ENCODE data around the gene HSPB8.

The HSPB8 gene

DNA sequence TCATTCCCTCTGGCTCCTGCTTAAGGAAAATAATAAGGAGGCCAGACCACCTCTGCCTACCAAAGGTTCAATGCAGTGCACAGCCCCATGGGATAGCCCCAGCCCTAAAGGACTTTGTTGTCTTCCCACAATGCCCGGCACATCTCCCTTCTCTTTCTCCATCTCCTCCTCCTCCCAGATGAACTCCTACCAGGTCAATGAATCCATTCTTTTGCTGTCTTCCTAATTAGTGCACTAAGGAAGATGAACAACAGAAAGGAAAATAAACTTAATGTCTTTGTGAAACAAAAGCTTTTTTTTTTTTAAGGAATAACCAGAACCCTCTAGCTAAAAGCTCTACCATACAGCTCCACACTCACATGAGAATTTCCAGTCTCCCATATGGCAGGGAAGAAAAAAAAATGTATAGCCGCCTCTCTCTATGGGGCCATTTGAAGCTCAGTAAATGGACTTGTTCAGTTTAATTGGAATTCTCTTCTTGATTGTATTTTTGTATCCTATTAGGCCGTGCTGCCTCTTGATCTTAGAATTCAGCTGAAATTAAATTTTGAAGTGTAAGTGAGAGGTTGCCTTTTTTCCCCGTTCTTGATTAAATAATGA, 41.8 kb upstream of the HSPB8 start:
- Histone ChIP-seq H3K79me2 (no peaks in the 10 kb centered on the region), H2AFZ (no peak overlapping the region), H3K4me2 (ENCODE audit: low read length) (no peak overlapping the region), H3K4me1 (peaks cover 6% of the 10 kb centered on the region), H3K27me3 (ENCODE audit: control insufficient read depth, insufficient read depth, low read length) (no peaks in the 10 kb centered on the region), H3K4me3 (ENCODE audit: low read depth, low read length) (no peak overlapping the region), H3K36me3 (ENCODE audit: control insufficient read depth, insufficient read depth, low read length) (no peaks in the 10 kb centered on the region), H3K9me3 (ENCODE audit: control insufficient read depth, low read length) (no peaks in the 10 kb centered on the region), H3K27ac (no peak overlapping the region), H3K9ac (no peak overlapping the region)
- no peak for TF ChIP-seq CTCF (IDR thresholded peaks at IDR 0.05)

- no peak overlapping the region for H3K4me2 ChIP-seq (ENCODE audit: low read length)
- H3K4me3 ChIP-seq (ENCODE audit: low read depth, low read length), result no peak overlapping the region
- H3K27ac ChIP-seq, result no peak overlapping the region
- no peaks in the 10 kb centered on the region for H3K9me3 ChIP-seq (ENCODE audit: control insufficient read depth, low read length)
- H3K9ac ChIP-seq, result no peak overlapping the region
- H3K4me1 ChIP-seq, result no peaks in the 10 kb centered on the region
- no peaks in the 10 kb centered on the region for H3K27me3 ChIP-seq (ENCODE audit: control insufficient read depth, insufficient read depth, low read length)
- H3K79me2 ChIP-seq, result no peaks in the 10 kb centered on the region
- H2AFZ ChIP-seq, result no peak overlapping the region
- TF ChIP-seq CTCF (IDR thresholded peaks at IDR 0.05), result no peak
- no peaks in the 10 kb centered on the region for H3K36me3 ChIP-seq (ENCODE audit: control insufficient read depth, insufficient read depth, low read length)
These were observed 39.3 kb upstream of the HSPB8 start for GRCh38 chr12:119139448-119139847.

- H3K27ac ChIP-seq, result no peak overlapping the region
- no peak for TF ChIP-seq CTCF (IDR thresholded peaks at IDR 0.05)
- no peak overlapping the region for H2AFZ ChIP-seq
These were observed 33.4 kb upstream of the HSPB8 start for GRCh38 chr12:119145367-119145766.

GRCh38 chr12:119147847-119148448, 30.8 kb upstream of the HSPB8 start:
- Histone ChIP-seq H3K4me1 (no peaks in the 10 kb centered on the region), H3K9me3 (ENCODE audit: control insufficient read depth, low read length) (no peaks in the 10 kb centered on the region), H3K79me2 (no peaks in the 10 kb centered on the region), H3K27ac (no peak overlapping the region), H3K4me2 (ENCODE audit: low read length) (no peak overlapping the region), H2AFZ (no peak overlapping the region), H3K27me3 (ENCODE audit: control insufficient read depth, insufficient read depth, low read length) (no peaks in the 10 kb centered on the region), H3K9ac (no peak overlapping the region), H3K4me3 (ENCODE audit: low read depth, low read length) (no peak overlapping the region), H3K36me3 (ENCODE audit: control insufficient read depth, insufficient read depth, low read length) (no peaks in the 10 kb centered on the region)
- no peak for TF ChIP-seq CTCF (IDR thresholded peaks at IDR 0.05)

More at GRCh38 chr12:119145367-119145766, 33.4 kb upstream of the HSPB8 start:
- no peak overlapping the region for H3K4me3 ChIP-seq (ENCODE audit: low read depth, low read length)
- H3K4me2 ChIP-seq (ENCODE audit: low read length), result no peak overlapping the region
- H3K9me3 ChIP-seq (ENCODE audit: control insufficient read depth, low read length), result no peaks in the 10 kb centered on the region
- no peaks in the 10 kb centered on the region for H3K79me2 ChIP-seq
- H3K9ac ChIP-seq, result no peak overlapping the region
- H3K36me3 ChIP-seq (ENCODE audit: control insufficient read depth, insufficient read depth, low read length), result no peaks in the 10 kb centered on the region
- no peaks in the 10 kb centered on the region for H3K4me1 ChIP-seq
- H3K27me3 ChIP-seq (ENCODE audit: control insufficient read depth, insufficient read depth, low read length), result no peaks in the 10 kb centered on the region

DNA sequence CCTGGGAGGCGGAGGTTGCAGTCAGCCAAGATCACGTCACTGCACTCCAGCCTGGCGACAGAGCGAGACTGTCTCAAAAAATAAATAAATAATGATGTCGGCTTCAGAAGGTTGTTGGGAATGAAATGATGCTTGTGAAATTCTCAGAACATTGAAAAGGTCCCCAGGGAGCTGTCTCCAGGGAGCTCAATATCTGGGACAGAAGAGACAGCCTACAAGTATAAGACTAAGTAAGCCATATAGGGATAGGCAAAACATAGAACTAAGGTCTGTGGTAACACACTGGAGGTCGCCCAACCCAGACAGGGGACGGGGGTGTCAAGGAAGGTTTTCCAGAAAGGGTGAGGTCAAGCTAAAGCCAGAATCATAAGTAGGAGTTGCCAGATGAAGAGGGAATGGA, 29.5 kb upstream of the HSPB8 start:
- no peaks in the 10 kb centered on the region for H3K79me2 ChIP-seq
- no peaks in the 10 kb centered on the region for H3K9me3 ChIP-seq (ENCODE audit: control insufficient read depth, low read length)
- H3K4me2 ChIP-seq (ENCODE audit: low read length), result no peak overlapping the region
- H3K36me3 ChIP-seq (ENCODE audit: control insufficient read depth, insufficient read depth, low read length), result no peaks in the 10 kb centered on the region
- TF ChIP-seq CTCF (IDR thresholded peaks at IDR 0.05), result no peak
- H3K9ac ChIP-seq, result no peak overlapping the region
- H3K4me1 ChIP-seq, result no peaks in the 10 kb centered on the region
- no peak overlapping the region for H3K4me3 ChIP-seq (ENCODE audit: low read depth, low read length)
- no peak overlapping the region for H2AFZ ChIP-seq
- H3K27ac ChIP-seq, result no peak overlapping the region
- no peaks in the 10 kb centered on the region for H3K27me3 ChIP-seq (ENCODE audit: control insufficient read depth, insufficient read depth, low read length)

Data from parathyroid adenoma (tissue), 2 donors.